GM18867 (cell line): ENCODE results near the gene LDLRAP1.

Source experiments
- ATAC-seq: cut with Tn5 transposase; IDR thresholded peaks from one replicate; pipeline ENCODE4 v1.9.1; 2021; ENCODE audit warnings: mild to moderate bottlenecking, moderate library complexity; ENCODE audit not compliant: unreplicated experiment

The LDLRAP1 gene

DNA sequence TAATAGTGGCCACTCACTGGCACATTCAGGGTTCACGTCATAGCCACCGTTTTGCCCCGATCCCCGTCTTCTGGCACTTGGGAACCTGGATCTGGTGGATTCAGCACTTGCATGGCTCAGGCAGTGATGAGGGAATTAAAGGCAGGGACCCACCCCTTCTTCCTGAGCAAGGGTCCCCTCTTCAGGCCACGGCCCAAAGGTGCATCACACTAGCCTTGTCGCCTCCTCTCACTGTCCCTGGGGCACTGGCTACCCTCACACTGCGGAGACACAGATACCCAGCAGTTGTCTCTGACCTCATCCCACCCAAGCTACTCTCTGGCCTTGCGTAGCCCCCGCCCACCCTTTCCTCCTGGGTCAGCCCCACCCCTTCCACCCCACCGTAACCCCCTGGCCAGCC lies 19.9 kb upstream of the LDLRAP1 start:
- ATAC-seq = no peak

DNA sequence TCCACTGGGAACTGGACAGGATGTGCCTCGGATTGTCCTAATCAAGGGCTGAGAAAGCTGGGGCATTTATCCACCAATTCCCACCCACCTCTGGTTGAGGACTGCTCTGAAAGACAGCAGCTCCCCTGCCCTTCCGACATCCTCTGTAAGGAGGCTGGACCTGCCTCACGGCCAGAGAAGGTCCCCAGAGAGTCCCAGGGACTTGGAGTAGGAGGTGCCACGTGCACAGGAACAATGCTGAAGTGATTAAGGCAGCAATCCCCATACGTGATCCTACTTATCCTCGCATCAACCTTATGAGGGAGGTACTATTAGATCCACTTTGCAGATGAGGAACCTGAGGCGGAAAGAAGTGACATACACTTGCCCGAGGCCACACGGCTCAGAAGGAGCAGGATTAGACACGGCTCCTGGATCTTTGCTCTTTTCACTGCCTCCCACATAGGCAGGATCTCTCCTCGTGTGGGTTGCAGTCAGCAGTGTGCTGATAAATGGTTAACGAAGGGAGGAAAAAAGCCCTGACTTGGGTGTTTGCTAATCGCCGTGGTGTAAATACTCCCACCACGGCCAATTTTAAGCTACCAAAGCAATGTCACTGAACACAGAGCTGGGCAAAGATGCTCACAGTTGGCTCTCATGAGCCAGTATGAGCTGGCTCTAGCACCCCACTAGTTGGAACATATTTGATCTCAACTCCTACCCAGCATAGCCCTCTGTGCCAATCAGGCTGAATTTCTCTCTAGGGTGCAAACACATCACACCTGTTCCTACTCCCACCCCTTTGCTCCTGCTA lies 18.6 kb upstream of the LDLRAP1 start:
- ATAC-seq = no peak

GRCh38 chr1:25525361-25525688 lies 18.1 kb upstream of the LDLRAP1 start:
- no peak for ATAC-seq

- no peak for ATAC-seq
These were observed 16.7 kb upstream of the LDLRAP1 start for GRCh38 chr1:25526753-25527152.

- ATAC-seq = no peak
These were observed 16.1 kb upstream of the LDLRAP1 start for GRCh38 chr1:25527226-25527846.

DNA sequence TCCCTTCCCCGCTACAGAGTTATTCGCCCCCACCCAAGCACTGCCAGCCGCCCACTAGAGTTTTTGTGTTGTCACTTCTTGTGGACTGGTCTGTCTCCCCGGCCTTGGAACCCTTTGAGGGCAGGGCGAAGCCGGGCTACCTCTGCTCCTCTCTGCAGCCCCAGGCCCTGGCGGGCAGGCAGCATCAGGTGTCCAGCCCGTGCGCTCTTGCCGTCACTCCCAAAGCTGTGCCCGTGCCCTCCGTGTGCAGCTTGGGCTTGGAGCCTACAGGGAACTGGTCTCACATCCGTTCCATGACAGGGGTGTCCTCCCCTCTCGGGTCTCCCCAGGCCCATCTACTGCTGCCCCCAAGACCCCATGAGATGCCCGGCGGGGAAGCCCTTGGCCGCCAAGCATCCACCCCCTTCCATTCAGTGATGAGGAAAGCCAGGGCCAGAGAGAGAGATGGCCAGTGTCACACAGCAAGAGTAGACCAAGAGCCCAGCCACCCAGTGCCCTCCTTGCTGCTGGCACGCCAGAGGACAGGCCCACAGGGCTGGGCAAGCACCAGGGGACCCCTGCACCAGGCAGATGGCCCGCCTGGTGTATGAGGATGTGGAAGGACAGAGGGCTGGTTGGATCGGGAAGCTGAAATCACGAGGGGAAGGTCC lies 15.3 kb upstream of the LDLRAP1 start:
- no peak for ATAC-seq

DNA sequence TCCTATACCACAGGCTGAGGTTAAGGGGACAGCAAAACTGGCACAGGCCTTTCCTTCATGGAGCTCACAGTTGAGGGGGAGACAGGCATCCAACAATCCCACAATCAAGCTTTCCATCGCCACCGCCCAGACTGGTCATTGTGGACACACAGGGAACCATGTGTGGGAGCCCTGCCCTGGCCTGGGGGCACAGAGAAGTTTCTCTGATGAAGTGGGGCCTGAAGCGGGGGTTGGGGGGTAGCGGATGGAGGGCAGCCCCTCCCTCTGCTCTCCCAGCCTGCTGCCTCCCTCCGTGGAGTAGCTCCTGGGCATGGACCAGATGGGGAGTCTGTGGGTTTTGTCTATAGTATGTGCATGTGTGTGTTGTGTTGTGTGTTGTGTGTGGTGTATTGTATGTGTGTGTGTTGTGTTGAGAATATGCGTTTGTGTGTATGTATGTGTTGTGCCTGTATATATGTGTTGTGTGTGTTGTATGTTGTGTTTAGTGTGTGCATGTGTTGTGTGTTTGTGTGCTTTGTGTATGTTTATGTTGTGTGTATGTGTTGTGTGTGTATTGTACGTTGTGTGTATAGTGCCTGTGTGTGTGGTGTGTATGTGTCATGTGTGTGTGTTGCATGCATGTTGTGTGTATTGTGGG lies 14.4 kb upstream of the LDLRAP1 start:
- ATAC-seq = no peak

DNA sequence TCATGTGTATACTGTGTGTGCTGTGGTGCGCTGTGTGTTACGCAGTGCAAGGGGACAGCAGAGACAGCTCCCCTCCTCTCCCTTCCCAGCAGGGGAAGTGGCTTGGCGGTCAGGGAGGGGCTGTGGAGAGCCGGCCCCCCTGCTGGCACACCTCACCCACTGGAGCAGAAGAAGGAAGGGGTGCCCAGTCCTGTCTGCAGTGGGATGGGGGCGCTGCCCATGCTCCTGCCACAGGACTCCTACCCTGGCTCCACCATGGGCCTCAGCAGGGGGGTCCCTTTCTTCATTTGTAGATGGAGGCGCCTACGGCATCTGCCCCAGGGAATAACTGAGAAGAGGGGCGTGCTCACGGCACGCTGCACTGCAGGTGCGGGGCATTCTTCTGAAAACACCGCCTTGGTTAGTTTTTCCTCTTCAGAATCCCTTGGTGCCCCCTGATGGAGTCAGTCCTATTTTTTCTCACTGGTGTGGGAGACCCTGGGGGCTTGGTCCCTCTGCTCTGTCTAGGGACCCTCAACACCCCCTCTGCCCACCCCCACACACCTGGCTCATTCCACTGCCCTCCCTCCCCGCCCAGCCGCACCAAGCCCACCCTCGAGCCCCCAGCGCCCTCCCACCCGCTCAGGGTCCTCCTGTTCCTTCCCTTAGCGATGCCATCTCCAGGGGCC lies 13.8 kb upstream of the LDLRAP1 start:
- ATAC-seq = no peak

DNA sequence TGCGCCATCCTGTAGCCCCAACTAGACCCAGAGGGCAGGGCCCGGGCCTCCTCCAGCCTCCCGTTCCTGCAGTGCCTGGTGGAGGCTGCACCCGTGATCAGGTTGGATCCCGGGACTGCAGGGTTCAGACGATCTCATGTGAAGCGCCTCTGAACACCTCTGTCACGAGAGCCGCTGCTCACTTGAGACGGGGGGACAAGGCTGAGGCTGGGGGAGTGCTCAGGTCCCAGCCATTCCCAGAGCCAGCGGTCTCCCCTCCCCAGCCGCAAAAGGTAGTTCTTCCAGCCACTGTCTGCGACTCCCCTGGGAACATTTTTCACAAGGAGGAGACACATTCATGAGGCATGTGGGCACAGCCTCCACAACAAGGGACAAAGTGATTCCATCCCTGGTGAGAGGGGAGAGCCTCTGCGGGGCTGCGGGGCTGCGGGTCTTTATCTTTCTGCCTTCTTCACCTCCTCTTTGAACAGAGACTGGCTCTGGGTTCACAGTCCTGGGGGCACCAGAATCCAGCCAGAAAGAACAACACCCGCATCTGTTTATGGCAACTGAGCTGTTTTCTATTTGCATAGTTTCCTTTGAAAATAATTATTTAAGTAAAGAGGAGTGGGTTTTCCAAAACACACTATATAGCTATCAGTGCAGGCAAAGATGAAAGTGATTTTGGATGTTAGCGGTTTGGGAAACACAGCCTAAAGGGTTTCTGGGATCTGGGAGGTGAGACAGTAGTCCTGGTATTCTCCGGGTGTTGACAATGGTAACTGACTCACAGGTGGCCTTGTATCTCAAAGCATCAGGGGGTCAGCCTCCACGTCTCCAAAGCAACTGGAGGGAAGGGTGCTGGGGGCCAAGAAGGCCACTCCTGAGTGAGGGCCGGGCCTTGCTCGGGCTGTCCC lies 13.0 kb upstream of the LDLRAP1 start:
- ATAC-seq = no peak

DNA sequence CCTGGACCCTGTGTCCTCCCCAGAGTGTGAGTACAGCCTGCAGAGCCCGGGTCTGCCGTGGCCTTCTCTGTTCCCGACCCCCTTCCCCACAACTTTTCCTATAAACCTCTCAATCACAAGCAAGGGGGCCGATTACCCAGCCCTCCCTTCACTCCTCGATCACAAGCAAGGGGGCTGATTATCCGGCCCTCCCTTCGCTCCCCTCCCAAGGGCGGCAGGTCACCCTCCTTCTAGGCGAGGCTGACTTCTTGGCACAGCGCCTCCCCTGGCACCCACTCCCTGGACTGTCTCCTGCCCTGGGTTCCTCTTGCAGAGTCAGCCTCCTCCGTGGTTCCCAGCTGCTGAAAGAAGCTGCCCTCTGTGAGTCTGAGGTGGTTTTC lies 12.3 kb upstream of the LDLRAP1 start:
- ATAC-seq = no peak

DNA sequence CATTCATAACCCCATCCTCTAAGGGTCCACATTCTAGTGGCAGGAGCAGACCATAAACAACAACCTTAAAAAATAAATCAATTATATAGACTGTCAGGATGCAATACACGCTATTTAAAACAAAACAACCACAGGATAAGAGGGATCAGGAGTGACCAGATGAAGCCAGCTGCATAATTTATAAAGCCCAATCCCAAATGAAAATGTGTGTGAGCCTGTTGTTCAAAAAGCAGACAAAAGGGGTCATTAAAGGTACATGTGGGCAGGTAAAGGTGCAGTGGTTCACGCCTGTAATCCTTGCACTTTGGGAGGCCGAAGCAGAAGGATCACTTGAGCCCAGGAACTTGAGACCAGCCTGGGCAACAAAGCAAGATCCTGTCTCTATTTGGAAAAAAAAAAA lies 10.4 kb upstream of the LDLRAP1 start:
- no peak for ATAC-seq

- no peak for ATAC-seq
These were observed 9.5 kb upstream of the LDLRAP1 start for GRCh38 chr1:25533775-25534409.

DNA sequence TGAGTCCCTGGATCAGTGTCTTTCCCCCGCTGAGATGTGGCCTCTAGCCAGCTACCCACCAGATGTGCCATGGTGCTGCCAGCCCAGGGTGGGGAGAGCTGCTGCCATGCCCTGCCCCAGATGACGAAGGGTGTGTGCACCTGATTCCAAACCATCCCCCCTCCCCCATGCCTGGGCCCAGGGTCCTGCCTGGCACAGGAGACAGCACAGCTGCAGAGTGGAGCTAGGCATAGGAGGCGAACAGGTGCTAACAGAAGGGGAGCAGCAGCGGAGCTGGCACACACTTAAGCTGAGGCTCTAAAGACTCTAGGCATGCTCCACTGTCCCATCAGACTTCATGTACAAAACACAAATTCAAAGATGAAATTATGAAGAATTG lies 9.0 kb upstream of the LDLRAP1 start:
- no peak for ATAC-seq

GRCh38 chr1:25536124-25536523 lies 7.3 kb upstream of the LDLRAP1 start:
- ATAC-seq = no peak

DNA sequence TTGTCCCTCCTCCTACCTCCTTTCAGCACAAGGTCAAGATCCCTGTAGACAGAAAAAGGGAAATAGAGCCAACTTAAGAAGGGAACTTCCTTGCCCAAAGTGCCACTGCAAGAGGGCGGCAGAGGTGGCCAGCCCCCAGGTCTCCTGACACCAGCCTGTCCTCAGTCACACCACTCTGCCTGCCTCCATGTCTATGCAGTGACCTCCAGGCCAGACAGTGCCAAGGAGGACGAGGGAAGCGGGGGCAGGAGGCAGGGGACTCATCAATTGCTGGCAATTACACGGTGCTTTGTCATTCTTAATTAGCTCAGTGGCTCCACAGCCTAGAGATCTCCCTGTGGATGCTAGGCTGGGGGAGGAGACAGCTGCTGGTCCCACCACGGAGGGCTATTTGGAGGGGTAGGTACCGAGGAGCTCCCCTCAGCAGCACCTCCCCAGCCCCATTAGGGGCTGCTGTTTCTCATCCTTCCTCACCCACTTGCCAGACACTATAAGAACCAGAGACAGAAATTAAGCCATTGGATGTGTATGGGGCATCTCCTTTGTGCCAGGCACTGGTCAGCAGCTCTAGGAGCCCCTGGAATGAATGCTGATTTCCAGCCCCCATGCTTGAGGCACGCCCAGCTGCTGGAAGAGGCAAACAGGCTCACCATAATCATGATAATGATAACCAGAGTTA lies 6.1 kb upstream of the LDLRAP1 start:
- ATAC-seq = no peak

DNA sequence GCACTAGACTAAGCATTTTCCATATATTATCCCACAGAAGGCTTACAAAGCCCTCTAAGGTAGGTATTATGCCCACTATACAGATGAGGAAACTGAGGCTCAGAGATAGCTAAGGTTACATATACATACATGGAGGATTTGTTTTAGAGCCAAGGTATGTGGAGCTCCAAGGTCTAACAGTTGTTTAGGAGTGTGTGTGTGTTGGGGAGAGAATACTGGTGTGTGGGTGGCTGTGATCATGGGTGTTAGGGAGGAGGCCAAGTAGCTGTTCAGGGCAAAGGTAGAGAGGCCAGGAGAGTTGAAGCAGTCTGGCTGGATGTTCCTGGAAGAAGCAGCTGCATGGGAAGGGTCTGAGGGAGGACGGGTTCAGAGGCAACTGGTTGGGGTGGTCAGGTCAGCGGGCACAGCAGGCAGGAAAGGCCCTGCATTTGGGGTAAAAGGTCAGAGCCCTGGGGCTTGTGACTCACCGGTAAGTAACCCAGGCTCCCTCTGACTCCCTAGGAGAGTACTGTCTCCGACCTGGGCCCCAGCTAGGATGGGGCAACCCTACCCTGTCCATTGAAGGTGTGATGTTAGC lies 5.1 kb upstream of the LDLRAP1 start:
- ATAC-seq = no peak

DNA sequence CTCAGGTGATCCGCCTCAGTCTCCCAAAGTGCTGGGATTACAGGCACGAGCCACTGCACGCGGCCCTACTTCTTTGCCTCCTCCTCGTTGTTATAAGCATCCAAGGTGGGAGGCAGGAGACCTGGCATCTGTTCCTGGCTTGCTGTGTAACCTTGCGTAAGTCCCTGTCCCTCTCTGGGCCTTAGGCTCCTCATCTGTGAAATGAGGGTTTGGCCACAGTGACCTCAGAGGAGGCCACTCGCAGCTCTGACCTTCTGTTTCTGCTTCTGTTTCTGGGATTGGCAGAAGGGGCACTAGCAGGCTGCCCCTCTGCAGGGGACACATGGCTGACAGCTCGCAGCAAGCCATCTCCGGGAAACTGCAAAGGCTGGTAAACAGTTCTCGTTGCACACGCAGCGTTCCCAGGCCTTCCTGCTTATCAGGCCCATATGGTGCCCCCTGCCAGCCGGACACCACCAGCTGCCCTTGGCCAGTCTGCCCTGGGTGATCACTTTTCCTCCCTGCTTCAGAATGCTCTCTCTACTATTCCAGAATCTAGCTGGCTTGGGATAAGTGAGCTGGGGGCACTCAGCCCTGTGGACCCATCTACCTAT lies 2.6 kb upstream of the LDLRAP1 start:
- ATAC-seq = no peak

- ATAC-seq = no peak
These were observed 2.0 kb upstream of the LDLRAP1 start for GRCh38 chr1:25541425-25541824.
